NOMO-1 treated with dmso at 0.1 percent for 144 hours (cell line): Measurements from ENCODE around the gene ATP5F1C.
"Not testable (repeated sequence)": the region's sequence is repeated elsewhere in the genome, so short reads cannot be mapped to it uniquely, and the experiment has no call there.

Source experiments
- DNase-seq: peaks from one replicate; lab custom pipeline; 2025; ENCODE audit not compliant: unreplicated experiment; lab: John Stamatoyannopoulos, UW

The ATP5F1C gene

GRCh38 chr10:7787857-7788638 is at the start of gene ATP5F1C, which contains the start of gene KIN:
Gene ATP5F1C (plus strand): TSS chr10:7788177. CDS start chr10:7788208, 31 bp downstream.
Gene KIN (minus strand): TSS chr10:7787993. CDS start chr10:7787933, 60 bp downstream.
- peak; percentile 96 for DNase-seq

- no peak for DNase-seq
Measured at GRCh38 chr10:7738536-7739407, 49.2 kb upstream of the ATP5F1C start.

GRCh38 chr10:7744307-7744706 is 43.7 kb upstream of the ATP5F1C start:
- no peak for DNase-seq

- DNase-seq, result not testable (repeated sequence)
Measured at GRCh38 chr10:7748637-7749036, 39.3 kb upstream of the ATP5F1C start.

- no peak for DNase-seq
Measured at GRCh38 chr10:7750222-7750621, 37.8 kb upstream of the ATP5F1C start.

- DNase-seq, result no peak
Measured at GRCh38 chr10:7752251-7752650, 35.7 kb upstream of the ATP5F1C start.

- DNase-seq, result no peak
Measured at GRCh38 chr10:7755103-7755502, 32.9 kb upstream of the ATP5F1C start.

- DNase-seq, result no peak
Measured at GRCh38 chr10:7756360-7756992, 31.5 kb upstream of the ATP5F1C start.

GRCh38 chr10:7763929-7764328 is 24.0 kb upstream of the ATP5F1C start:
- no peak for DNase-seq

- no peak for DNase-seq
Measured at GRCh38 chr10:7766241-7766640, 21.7 kb upstream of the ATP5F1C start.

- no peak for DNase-seq
Measured at GRCh38 chr10:7767209-7767608, 20.8 kb upstream of the ATP5F1C start.

- DNase-seq, result no peak
Measured at GRCh38 chr10:7768417-7768816, 19.6 kb upstream of the ATP5F1C start.

GRCh38 chr10:7773845-7774801 is 13.9 kb upstream of the ATP5F1C start:
- DNase-seq, result no peak

- DNase-seq, result no peak
Measured at GRCh38 chr10:7776777-7777176, 11.2 kb upstream of the ATP5F1C start.

- DNase-seq, result not testable (repeated sequence)
Measured at GRCh38 chr10:7782194-7782593, 5.8 kb upstream of the ATP5F1C start.

- DNase-seq, result no peak
Measured at GRCh38 chr10:7786430-7786829, 1.5 kb upstream of the ATP5F1C start.

GRCh38 chr10:7787150-7787856 is 674 bp upstream of the ATP5F1C start:
- no peak for DNase-seq

GRCh38 chr10:7788639-7789286 is 786 bp downstream of the ATP5F1C start:
- no peak for DNase-seq

- no peak for DNase-seq
Measured at GRCh38 chr10:7789390-7789789, 1.4 kb downstream of the ATP5F1C start.
